Brain pericyte (primary cell): ENCODE data around the gene ADAMTS9.

Experiments used
- DNase-seq: peaks from one replicate; pipeline ENCODE4 v3.0.0-alpha.2; 2012; ENCODE audit warnings: low read depth, low spot score

ADAMTS9 gene

GRCh38 chr3:64490180-64490724 lies 197.5 kb downstream of the ADAMTS9 start:
- no peak for DNase-seq

GRCh38 chr3:64489361-64490044 lies 198.3 kb downstream of the ADAMTS9 start:
- no peak for DNase-seq

GRCh38 chr3:64488939-64489338 lies 198.9 kb downstream of the ADAMTS9 start:
- no peak for DNase-seq

- peak; percentile 27 for DNase-seq
Measured at GRCh38 chr3:64484289-64484992, 203.4 kb downstream of the ADAMTS9 start.

- no peak for DNase-seq
Measured at GRCh38 chr3:64483467-64483866, 204.3 kb downstream of the ADAMTS9 start.

- DNase-seq: no peak
Measured at GRCh38 chr3:64475037-64475436, 212.8 kb downstream of the ADAMTS9 start.

GRCh38 chr3:64473466-64473865 lies 214.3 kb downstream of the ADAMTS9 start:
- no peak for DNase-seq

- no peak for DNase-seq
Measured at GRCh38 chr3:64470436-64470835, 217.4 kb downstream of the ADAMTS9 start.

- DNase-seq: no peak
Measured at GRCh38 chr3:64467255-64467944, 220.4 kb downstream of the ADAMTS9 start.
